ENCODE data around the gene CDC6. TPM values are rescaled to one million over a fixed set of nuclear protein-coding genes. Genes with fewer than 3 reads are reported as not detected.

Gene CDC6
- total and polyA plus RNA-seq, 2 of the 8 experiments (the other 6 are each of a cell fraction or from before 2014, with no cell fraction given): 50.5 to 140 TPM

GRCh38 chr17:40311575-40311974 lies 23.9 kb downstream of the CDC6 start (continued):
- TF ChIP-seq CHD7 (IDR thresholded peaks at IDR 0.05; ENCODE audit: insufficient replicate concordance, low read length) (no peak), SAP30 (IDR thresholded peaks at IDR 0.05; ENCODE audit: insufficient read depth, insufficient replicate concordance, low read length) (no peak), TAF1 (IDR thresholded peaks at IDR 0.05; ENCODE audit: low read depth, low read length) (no peak), SIN3A (conservative IDR thresholded peaks at IDR 0.05 in 1 of 2, IDR thresholded peaks at IDR 0.05 in 1 of 2; ENCODE audit: low read depth in 1 of 2, low read length in 2 of 2) (no peak), EZH2 (IDR thresholded peaks at IDR 0.05; ENCODE audit: low read depth, low read length, severe bottlenecking) (no peak), CTCF (IDR thresholded peaks at IDR 0.05; ENCODE audit: control extremely low read depth in 1 of 3, insufficient read depth in 1 of 3, low read depth in 1 of 3, low read length in 3 of 3) (no peak), RFX5 (IDR thresholded peaks at IDR 0.05; ENCODE audit: borderline replicate concordance, low read depth, low read length) (no peak), SRF (IDR thresholded peaks at IDR 0.05; ENCODE audit: low read depth, low read length) (no peak), EGR1 (IDR thresholded peaks at IDR 0.05; ENCODE audit: borderline replicate concordance, low read depth, low read length) (no peak)
